H1 (cell line): ENCODE measurements around the gene ZNF609. TPM values are rescaled to one million over a fixed set of nuclear protein-coding genes. Genes with fewer than 3 reads are reported as not detected.

Experiments
- BACH1 ChIP-seq: IDR thresholded peaks from 2 replicates; pipeline ENCODE4 v1.6.1; 2012; ENCODE audit warnings: low read length, improper control_type of control experiment
- EZH2 ChIP-seq: fragments of 200-600 bp; sonication (generic); IDR thresholded peaks from 2 replicates; pipeline ENCODE4 v1.7.1; 2012; ENCODE audit warnings: low read depth, mild to moderate bottlenecking, moderate library complexity, low read length, inconsistent platforms; ENCODE audit not compliant: severe bottlenecking
- polyA plus RNA-seq, 7 experiments: library from polyadenylated mRNA; depleted of rRNA in 3 of 7; stranded (reverse) in 5 of 7; unstranded in 2 of 7; fragments of >200 nt in 5 of 7; fragments of 200-250 nt in 2 of 7; gene quantifications; 1 replicate in 5 of 7; 2 replicates in 1 of 7; 4 replicates in 1 of 7; pipeline versions ENCODE4 v1.2.1 to v1.2.3, GENCODE V29; 2011 to 2013; ENCODE audit warnings: missing spikeins in 2 of 7, mixed read lengths in 2 of 7
- total RNA-seq: library from RNA; stranded (reverse); fragmentation: NEBNext Ultra II Directional; extraction: Animal tissue kit (Norgen Biotek cat#: 25700); gene quantifications from 2 replicates; pipeline ENCODE4 v1.2.1, GENCODE V29; 2021

ZNF609 gene
- total and polyA plus RNA-seq, 2 of the 8 experiments (the other 6 are each of a cell fraction or from before 2014, with no cell fraction given), result 15.5 to 47.8 TPM

DNA sequence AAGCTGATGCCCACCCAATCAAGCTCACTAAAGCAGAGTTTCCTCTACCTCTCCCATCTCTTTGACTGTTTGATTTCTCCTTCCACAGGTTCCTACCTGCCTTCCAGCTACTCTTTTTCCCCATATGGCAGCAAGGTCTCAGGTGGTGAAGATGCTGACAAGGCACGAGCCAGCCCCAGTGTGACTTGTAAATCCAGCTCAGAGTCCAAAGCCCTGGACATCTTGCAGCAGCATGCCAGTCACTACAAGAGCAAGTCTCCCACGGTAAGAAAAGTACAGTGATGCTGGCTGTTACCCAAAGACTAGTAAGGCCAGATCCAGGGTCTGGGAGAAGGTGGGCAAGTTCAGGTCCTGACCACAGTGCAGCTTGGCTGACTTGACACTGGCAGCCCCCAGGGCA is 219.7 kb downstream of the ZNF609 start (continued):
- TF ChIP-seq BACH1 (no peak), EZH2 (no peak)
- TF ChIP-seq, all 59 proteins: peak for 0
